Osteocyte (in vitro differentiated cells): Measurements from ENCODE around the gene PDK2. TPM values are rescaled to one million over a fixed set of nuclear protein-coding genes. Genes with fewer than 3 reads are reported as not detected.

ENCODE experiments used
- DNase-seq: peaks from one replicate; pipeline ENCODE4 v3.0.0; 2021; ENCODE audit warnings: mixed read lengths; ENCODE audit not compliant: unreplicated experiment; ENCODE audit errors: extremely low spot score
- H3K27ac Mint-ChIP-seq: one replicate; pipeline ENCODE4 v1.8.0; 2021; ENCODE audit warnings: mild to moderate bottlenecking, mixed read lengths; ENCODE audit not compliant: unreplicated experiment
- H3K27me3 Mint-ChIP-seq: one replicate; pipeline ENCODE4 v1.8.0; 2021; ENCODE audit warnings: mixed read lengths; ENCODE audit not compliant: unreplicated experiment
- H3K36me3 Mint-ChIP-seq: one replicate; pipeline ENCODE4 v1.8.0; 2021; ENCODE audit warnings: mixed read lengths; ENCODE audit not compliant: unreplicated experiment
- H3K4me1 Mint-ChIP-seq: one replicate; pipeline ENCODE4 v1.8.0; 2021; ENCODE audit warnings: mixed read lengths; ENCODE audit not compliant: unreplicated experiment
- H3K4me3 Mint-ChIP-seq: one replicate; pipeline ENCODE4 v1.8.0; 2021; ENCODE audit warnings: mild to moderate bottlenecking, moderate library complexity, mixed read lengths; ENCODE audit not compliant: unreplicated experiment
- H3K9me3 Mint-ChIP-seq: one replicate; pipeline ENCODE4 v1.8.0; 2021; ENCODE audit warnings: mixed read lengths; ENCODE audit not compliant: unreplicated experiment
- total RNA-seq: library from RNA; stranded (reverse); gene quantifications from 2 replicates; pipeline ENCODE4 v1.2.1, GENCODE V29; 2021
- TF ChIP-seq, protein P1 (sequence below): fragments of 200-600 bp; sonication (generic); IDR thresholded peaks from 2 replicates; pipeline ENCODE4 v1.5.0; 2021; ENCODE audit warnings: antibody characterized with exemption, mild to moderate bottlenecking, moderate library complexity

The PDK2 gene
- total RNA-seq, 1 donor from 2014 or later: 66.2 TPM

DNA sequence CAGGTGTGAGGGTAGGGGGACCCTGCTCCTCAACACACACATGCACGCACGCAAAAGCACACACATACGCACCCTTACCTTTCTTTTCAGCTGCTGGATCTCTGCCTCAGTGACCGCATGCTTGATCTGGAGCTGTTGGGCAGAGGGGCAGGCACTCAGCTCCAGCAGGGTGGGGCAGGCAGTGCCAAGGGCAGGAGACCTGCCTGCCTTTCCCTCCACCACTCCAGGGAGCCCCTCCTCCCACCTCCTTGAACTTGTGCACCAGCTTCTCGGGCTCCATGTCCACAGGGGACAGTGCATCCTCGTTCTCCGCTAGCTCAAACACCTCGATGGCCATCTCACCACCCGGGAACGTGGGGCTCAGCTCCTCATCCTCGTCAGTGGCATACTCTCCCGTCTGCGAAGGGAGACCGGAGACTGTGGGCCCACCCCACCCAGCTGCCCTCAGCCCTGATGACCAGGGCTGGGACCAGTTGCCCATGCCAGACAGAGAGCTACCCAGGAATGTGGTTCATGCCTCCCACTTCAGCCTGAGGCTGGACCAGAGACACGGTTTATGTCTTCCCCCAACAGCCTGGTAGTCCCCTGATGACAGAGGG lies 44.1 kb downstream of the PDK2 start:
- no peak overlapping the region for H3K27ac Mint-ChIP-seq
- no peak overlapping the region for H3K4me3 Mint-ChIP-seq
- no peaks in the 10 kb centered on the region for H3K27me3 Mint-ChIP-seq
- H3K4me1 Mint-ChIP-seq: peaks cover 38% of the 10 kb centered on the region
- no peaks in the 10 kb centered on the region for H3K9me3 Mint-ChIP-seq
- no peak for DNase-seq
- peaks cover 74% of the 10 kb centered on the region for H3K36me3 Mint-ChIP-seq
- TF ChIP-seq, protein P1, sequence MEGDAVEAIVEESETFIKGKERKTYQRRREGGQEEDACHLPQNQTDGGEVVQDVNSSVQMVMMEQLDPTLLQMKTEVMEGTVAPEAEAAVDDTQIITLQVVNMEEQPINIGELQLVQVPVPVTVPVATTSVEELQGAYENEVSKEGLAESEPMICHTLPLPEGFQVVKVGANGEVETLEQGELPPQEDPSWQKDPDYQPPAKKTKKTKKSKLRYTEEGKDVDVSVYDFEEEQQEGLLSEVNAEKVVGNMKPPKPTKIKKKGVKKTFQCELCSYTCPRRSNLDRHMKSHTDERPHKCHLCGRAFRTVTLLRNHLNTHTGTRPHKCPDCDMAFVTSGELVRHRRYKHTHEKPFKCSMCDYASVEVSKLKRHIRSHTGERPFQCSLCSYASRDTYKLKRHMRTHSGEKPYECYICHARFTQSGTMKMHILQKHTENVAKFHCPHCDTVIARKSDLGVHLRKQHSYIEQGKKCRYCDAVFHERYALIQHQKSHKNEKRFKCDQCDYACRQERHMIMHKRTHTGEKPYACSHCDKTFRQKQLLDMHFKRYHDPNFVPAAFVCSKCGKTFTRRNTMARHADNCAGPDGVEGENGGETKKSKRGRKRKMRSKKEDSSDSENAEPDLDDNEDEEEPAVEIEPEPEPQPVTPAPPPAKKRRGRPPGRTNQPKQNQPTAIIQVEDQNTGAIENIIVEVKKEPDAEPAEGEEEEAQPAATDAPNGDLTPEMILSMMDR: no peak

DNA sequence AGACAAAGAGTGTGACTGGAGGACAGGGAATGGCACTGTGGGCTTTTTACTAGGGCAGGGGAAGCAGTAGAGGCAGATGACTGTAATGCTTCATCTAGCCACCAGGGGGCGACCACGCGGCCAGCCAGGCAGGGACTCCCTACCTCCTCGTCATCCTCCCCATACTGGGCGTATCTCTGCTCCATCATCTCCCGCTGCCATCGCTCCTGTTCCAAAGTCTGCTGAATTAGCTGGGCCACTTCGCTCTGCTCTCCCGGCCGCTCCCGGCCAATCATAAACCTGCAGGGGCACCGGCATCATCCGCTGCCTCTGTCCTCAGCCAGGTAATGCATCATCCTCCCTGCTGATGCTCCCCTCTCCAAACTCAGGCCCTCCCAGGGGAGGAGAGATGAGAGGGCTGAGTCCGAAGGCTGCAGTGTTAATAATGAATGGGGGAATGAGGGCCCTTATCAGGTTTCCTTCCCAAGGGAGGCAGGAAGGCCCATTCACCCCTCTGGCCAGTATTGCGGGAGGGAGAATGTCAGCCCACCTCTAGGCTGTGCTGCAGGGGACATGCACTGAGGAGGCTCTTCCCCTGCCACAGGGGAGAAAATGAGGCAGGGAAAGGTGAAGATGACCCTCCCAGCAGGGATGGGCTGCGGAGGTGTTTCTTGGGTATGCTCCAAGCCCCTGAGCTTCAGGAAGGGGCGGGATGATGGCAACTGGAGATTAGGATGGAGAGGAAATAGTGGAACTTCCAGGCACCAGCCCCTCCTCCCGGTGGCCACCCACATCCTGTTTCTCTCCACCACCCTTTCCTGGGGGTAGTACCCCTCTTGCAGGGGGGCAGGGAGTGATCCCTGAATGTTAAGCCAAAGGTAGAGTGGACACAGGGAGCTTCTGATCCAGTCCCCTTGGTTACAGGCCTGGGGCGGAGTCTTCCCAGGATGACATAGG lies 45.1 kb downstream of the PDK2 start:
- Mint-ChIP-seq H3K36me3 (peaks cover 79% of the 10 kb centered on the region), H3K4me3 (no peak overlapping the region), H3K4me1 (peaks cover 35% of the 10 kb centered on the region), H3K27ac (peak overlapping the region; percentile 60), H3K27me3 (no peaks in the 10 kb centered on the region), H3K9me3 (no peaks in the 10 kb centered on the region)
- TF ChIP-seq, protein P1: peak; percentile 88
- DNase-seq: peak; percentile 94

DNA sequence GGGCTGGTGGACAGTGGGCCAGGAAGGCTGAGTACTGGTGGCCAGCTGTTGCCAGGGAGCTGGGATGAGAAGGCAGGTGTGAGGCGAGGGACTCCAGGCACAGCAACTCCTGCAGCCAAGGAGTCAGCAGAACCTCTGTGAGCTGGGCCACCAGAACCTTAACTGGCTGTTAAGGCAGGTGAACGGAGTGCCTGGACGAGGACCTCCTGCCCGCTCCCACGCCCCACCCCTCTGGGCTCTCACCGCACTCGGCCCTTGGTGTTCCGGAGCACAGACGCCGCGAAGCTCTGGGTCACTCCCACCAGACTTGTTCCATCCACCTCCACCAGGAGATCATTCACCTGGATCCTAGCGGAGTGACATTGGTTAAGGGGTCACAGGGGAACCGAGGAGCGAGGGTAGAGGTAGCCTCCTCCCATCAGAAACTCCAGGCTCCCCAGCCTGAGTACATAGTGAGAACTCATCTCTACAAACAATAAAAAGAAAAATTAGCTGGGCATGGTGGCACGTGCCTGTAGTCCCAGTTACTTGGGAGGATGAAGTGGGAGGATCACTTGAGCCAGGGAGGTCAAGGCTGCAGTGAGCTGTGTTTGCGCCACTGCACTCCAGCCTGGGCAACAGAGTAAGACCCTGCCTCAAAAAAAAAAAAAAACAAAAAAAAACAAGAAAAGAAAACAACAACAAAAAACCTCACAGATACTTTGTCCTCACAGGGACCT lies 46.0 kb downstream of the PDK2 start:
- no peak for DNase-seq
- Mint-ChIP-seq H3K27ac (peak overlapping the region; percentile 18), H3K27me3 (no peaks in the 10 kb centered on the region), H3K4me1 (peaks cover 37% of the 10 kb centered on the region), H3K36me3 (peaks cover 78% of the 10 kb centered on the region), H3K4me3 (no peak overlapping the region), H3K9me3 (no peaks in the 10 kb centered on the region)
- TF ChIP-seq, protein P1: no peak

DNA sequence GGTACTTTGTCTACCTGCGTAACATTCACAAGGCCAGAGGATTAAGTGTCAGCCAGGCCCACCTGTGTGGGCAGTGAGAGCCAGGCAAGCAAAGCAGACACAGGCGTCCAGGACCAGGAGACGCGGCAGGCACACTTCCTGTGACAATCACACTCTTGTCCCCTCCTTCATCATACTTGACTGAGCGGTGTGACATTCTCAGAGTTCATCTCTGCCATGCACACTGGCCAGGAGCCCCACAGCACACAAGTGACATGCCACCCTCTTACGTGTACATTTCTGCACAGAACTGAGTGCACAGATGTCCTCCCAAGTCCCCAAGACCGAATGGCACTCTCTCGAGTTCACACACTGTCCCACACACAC lies 46.6 kb downstream of the PDK2 start:
- no peaks in the 10 kb centered on the region for H3K27me3 Mint-ChIP-seq
- H3K4me3 Mint-ChIP-seq: no peak overlapping the region
- peak overlapping the region; percentile 18 for H3K27ac Mint-ChIP-seq
- H3K4me1 Mint-ChIP-seq: peaks cover 37% of the 10 kb centered on the region
- no peak for DNase-seq
- TF ChIP-seq, protein P1: no peak
- H3K36me3 Mint-ChIP-seq: peaks cover 75% of the 10 kb centered on the region
- no peaks in the 10 kb centered on the region for H3K9me3 Mint-ChIP-seq
